Chondrocyte (in vitro differentiated cells): Measurements from ENCODE around the gene MACROH2A1. TPM values are rescaled to one million over a fixed set of nuclear protein-coding genes. Genes with fewer than 3 reads are reported as not detected.

ENCODE experiments used
- DNase-seq: peaks from one replicate; pipeline ENCODE4 v3.0.0; 2021; ENCODE audit warnings: mixed read lengths, low spot score
- H3K27ac Mint-ChIP-seq: one replicate; pipeline ENCODE4 v1.8.0; 2021; ENCODE audit warnings: mild to moderate bottlenecking, moderate library complexity, mixed read lengths; ENCODE audit not compliant: unreplicated experiment
- H3K27me3 Mint-ChIP-seq: 2 replicates; pipeline ENCODE4 v1.8.0; 2021; ENCODE audit warnings: low read depth, mixed read lengths
- H3K36me3 Mint-ChIP-seq: 2 replicates; pipeline ENCODE4 v1.8.0; 2021; ENCODE audit warnings: low read depth, mixed read lengths
- H3K4me1 Mint-ChIP-seq: 2 replicates; pipeline ENCODE4 v1.8.0; 2021; ENCODE audit warnings: low read depth, mild to moderate bottlenecking, mixed read lengths
- H3K4me3 Mint-ChIP-seq: one replicate; pipeline ENCODE4 v1.8.0; 2021; ENCODE audit warnings: mild to moderate bottlenecking, moderate library complexity, mixed read lengths; ENCODE audit not compliant: unreplicated experiment
- H3K9me3 Mint-ChIP-seq: 2 replicates; pipeline ENCODE4 v1.8.0; 2021; ENCODE audit warnings: low read depth, mixed read lengths
- CTCF ChIP-seq: fragments of 200-600 bp; sonication (generic); IDR thresholded peaks from 2 replicates; pipeline ENCODE4 v1.5.0; 2021; ENCODE audit warnings: antibody characterized with exemption, mild to moderate bottlenecking, moderate library complexity
- total RNA-seq: library from RNA; stranded (reverse); gene quantifications from 3 replicates; pipeline ENCODE4 v1.2.1, GENCODE V29; 2021

The MACROH2A1 gene
- total RNA-seq, 1 donor from 2014 or later: 100 TPM

GRCh38 chr5:135348918-135349317, 50.1 kb downstream of the MACROH2A1 start:
- Mint-ChIP-seq H3K27ac (no peak overlapping the region), H3K27me3 (no peaks in the 10 kb centered on the region), H3K36me3 (peaks cover 21% of the 10 kb centered on the region), H3K4me1 (peaks cover 23% of the 10 kb centered on the region), H3K9me3 (no peaks in the 10 kb centered on the region), H3K4me3 (no peak overlapping the region)
- DNase-seq: no peak
- TF ChIP-seq CTCF: no peak

GRCh38 chr5:135347392-135347791, 51.6 kb downstream of the MACROH2A1 start:
- H3K4me3 Mint-ChIP-seq: no peak overlapping the region
- peaks cover 35% of the 10 kb centered on the region for H3K36me3 Mint-ChIP-seq
- no peak for TF ChIP-seq CTCF
- H3K27ac Mint-ChIP-seq: no peak overlapping the region
- H3K4me1 Mint-ChIP-seq: peaks cover 23% of the 10 kb centered on the region
- no peak for DNase-seq
- no peaks in the 10 kb centered on the region for H3K9me3 Mint-ChIP-seq
- H3K27me3 Mint-ChIP-seq: no peaks in the 10 kb centered on the region

GRCh38 chr5:135345956-135346731, 52.9 kb downstream of the MACROH2A1 start:
- H3K4me3 Mint-ChIP-seq: no peak overlapping the region
- H3K9me3 Mint-ChIP-seq: no peaks in the 10 kb centered on the region
- H3K36me3 Mint-ChIP-seq: peaks cover 39% of the 10 kb centered on the region
- H3K4me1 Mint-ChIP-seq: peaks cover 21% of the 10 kb centered on the region
- no peak for DNase-seq
- H3K27me3 Mint-ChIP-seq: no peaks in the 10 kb centered on the region
- no peak overlapping the region for H3K27ac Mint-ChIP-seq
- no peak for TF ChIP-seq CTCF

GRCh38 chr5:135344349-135344748, 54.7 kb downstream of the MACROH2A1 start:
- no peaks in the 10 kb centered on the region for H3K27me3 Mint-ChIP-seq
- no peak overlapping the region for H3K27ac Mint-ChIP-seq
- peaks cover 39% of the 10 kb centered on the region for H3K36me3 Mint-ChIP-seq
- no peak for TF ChIP-seq CTCF
- H3K9me3 Mint-ChIP-seq: no peaks in the 10 kb centered on the region
- no peak for DNase-seq
- H3K4me3 Mint-ChIP-seq: no peak overlapping the region
- peaks cover 16% of the 10 kb centered on the region for H3K4me1 Mint-ChIP-seq

- H3K9me3 Mint-ChIP-seq: no peaks in the 10 kb centered on the region
- TF ChIP-seq CTCF: no peak
- H3K4me3 Mint-ChIP-seq: no peak overlapping the region
- no peak for DNase-seq
- no peak overlapping the region for H3K27ac Mint-ChIP-seq
- peaks cover 16% of the 10 kb centered on the region for H3K4me1 Mint-ChIP-seq
- H3K27me3 Mint-ChIP-seq: no peaks in the 10 kb centered on the region
- peaks cover 37% of the 10 kb centered on the region for H3K36me3 Mint-ChIP-seq
Measured at GRCh38 chr5:135343413-135343812, 55.6 kb downstream of the MACROH2A1 start.
